Liver (tissue), 9 donors: ENCODE data around the gene ABCD3. TPM values are rescaled to one million over a fixed set of nuclear protein-coding genes. Genes with fewer than 3 reads are reported as not detected.

Experiments
- DNase-seq: peaks from one replicate; pipeline ENCODE4 v3.0.0-alpha.2; 2017; ENCODE audit warnings: low spot score
- H3K27ac ChIP-seq, 2 donors: one replicate each; pipeline ENCODE4 v1.7.0; 2013; ENCODE audit warnings: inconsistent platforms in 2 of 2, low read length in 2 of 2, control low read depth in 1 of 2, low read depth in 1 of 2, mild to moderate bottlenecking in 1 of 2
- H3K27me3 ChIP-seq, 4 donors: one replicate each; pipeline versions ENCODE4 v1.6.1 to v1.7.0; 2013; ENCODE audit warnings: low read length in 3 of 4, inconsistent platforms in 1 of 4, mild to moderate bottlenecking in 1 of 4, moderate library complexity in 1 of 4; ENCODE audit not compliant: control insufficient read depth in 4 of 4, insufficient read depth in 4 of 4
- H3K36me3 ChIP-seq, 4 donors: one replicate each; pipeline versions ENCODE4 v1.6.1 to v1.7.0; 2013; ENCODE audit warnings: low read length in 3 of 4, mild to moderate bottlenecking in 3 of 4, low read depth in 1 of 4, moderate library complexity in 1 of 4; ENCODE audit not compliant: control insufficient read depth in 4 of 4, insufficient read depth in 3 of 4
- H3K4me1 ChIP-seq, 4 donors: one replicate each; pipeline versions ENCODE4 v1.6.1 to v1.7.0; 2013; ENCODE audit warnings: low read length in 3 of 4, mild to moderate bottlenecking in 3 of 4, moderate library complexity in 1 of 4; ENCODE audit not compliant: control insufficient read depth in 4 of 4, insufficient read depth in 4 of 4
- H3K4me3 ChIP-seq, 3 donors: one replicate each; pipeline versions ENCODE4 v1.6.1 to v1.7.0; 2013; ENCODE audit warnings: low read length in 3 of 3, control low read depth in 1 of 3, low read depth in 1 of 3, mild to moderate bottlenecking in 1 of 3
- H3K9ac ChIP-seq, 2 donors: one replicate each; pipeline ENCODE4 v1.7.0; 2013; ENCODE audit warnings: low read length in 2 of 2, mild to moderate bottlenecking in 2 of 2, moderate library complexity in 2 of 2, control low read depth in 1 of 2, low read depth in 1 of 2
- H3K9me3 ChIP-seq, 4 donors: one replicate each; pipeline versions ENCODE4 v1.6.1 to v1.7.0; 2013; ENCODE audit warnings: low read length in 3 of 4; ENCODE audit not compliant: control insufficient read depth in 4 of 4
- EGR1 ChIP-seq, 2 donors: IDR thresholded peaks; 2 replicates each; pipeline ENCODE4 v1.6.1; 2016 to 2018; ENCODE audit warnings: antibody characterized with exemption in 2 of 2, low read depth in 2 of 2
- FOXA1 ChIP-seq: IDR thresholded peaks from 2 replicates; pipeline ENCODE4 v1.6.1; 2016; ENCODE audit warnings: antibody characterized with exemption
- FOXA2 ChIP-seq: IDR thresholded peaks from 2 replicates; pipeline ENCODE4 v1.6.1; 2016; ENCODE audit warnings: antibody characterized with exemption
- GABPA ChIP-seq, 2 donors: IDR thresholded peaks in 1 of 2; conservative IDR thresholded peaks in 1 of 2; 2 replicates each; pipeline ENCODE4 v1.6.1; 2016; ENCODE audit warnings: antibody characterized with exemption in 2 of 2, mild to moderate bottlenecking in 1 of 2, moderate library complexity in 1 of 2
- HNF4A ChIP-seq, 2 donors: conservative IDR thresholded peaks; 2 replicates each; pipeline ENCODE4 v1.6.1; 2016; ENCODE audit warnings: antibody characterized with exemption in 2 of 2, mild to moderate bottlenecking in 2 of 2
- HNF4G ChIP-seq: IDR thresholded peaks from 2 replicates; pipeline ENCODE4 v1.6.1; 2016; ENCODE audit warnings: antibody characterized with exemption
- JUND ChIP-seq, 2 donors: IDR thresholded peaks; 2 replicates each; pipeline ENCODE4 v1.6.1; 2016; ENCODE audit warnings: antibody characterized with exemption in 2 of 2
- NR2F2 ChIP-seq: IDR thresholded peaks from 2 replicates; pipeline ENCODE4 v1.6.1; 2016; ENCODE audit warnings: antibody characterized with exemption
- RAD21 ChIP-seq, 2 donors: IDR thresholded peaks; 2 replicates each; pipeline ENCODE4 v1.6.1; 2016; ENCODE audit warnings: antibody characterized with exemption in 2 of 2, mild to moderate bottlenecking in 2 of 2
- RXRA ChIP-seq, 2 donors: IDR thresholded peaks; 2 replicates each; pipeline ENCODE4 v1.6.1; 2017 to 2018; ENCODE audit warnings: antibody characterized with exemption in 2 of 2, mild to moderate bottlenecking in 1 of 2
- SP1 ChIP-seq: IDR thresholded peaks from 2 replicates; pipeline ENCODE4 v1.6.1; 2018; ENCODE audit warnings: antibody characterized with exemption, mild to moderate bottlenecking
- TAF1 ChIP-seq: conservative IDR thresholded peaks from 2 replicates; pipeline ENCODE4 v1.6.1; 2016; ENCODE audit warnings: antibody characterized with exemption, mild to moderate bottlenecking
- YY1 ChIP-seq: IDR thresholded peaks from 2 replicates; pipeline ENCODE4 v1.6.1; 2016; ENCODE audit warnings: antibody characterized with exemption, mild to moderate bottlenecking
- WGBS: extraction: QIAGEN DNeasy Blood & Tissue Kit; methylation state at CpG from one replicate; pipeline ENCODE4 v1.1.7; 2013; 5-methylcytosine and 5-hydroxymethylcytosine counted together
- polyA plus RNA-seq, 2 donors: library from polyadenylated mRNA; stranded (reverse) in 1 of 2; unstranded in 1 of 2; fragments of 200-250 nt in 1 of 2; fragments of >200 nt in 1 of 2; fragmentation: Nextera tagmentation in 1 of 2; extraction: Ambion mirVana in 1 of 2; gene quantifications; one replicate each; pipeline versions ENCODE4 v1.2.1 to v1.2.3, GENCODE V29; 2013 to 2015
- total RNA-seq, 2 donors: library from RNA; depleted of rRNA; stranded (reverse); fragments of >200 nt; gene quantifications; one replicate each; pipeline ENCODE4 v1.2.3, GENCODE V29; 2014
- TF ChIP-seq, protein P1 (sequence below): IDR thresholded peaks from 2 replicates; pipeline ENCODE4 v1.6.1; 2016; ENCODE audit warnings: antibody characterized with exemption, mild to moderate bottlenecking
- TF ChIP-seq, protein P2 (sequence below): fragments of 150-350 bp; IDR thresholded peaks from 2 replicates; pipeline ENCODE4 v1.5.1; 2017; ENCODE audit warnings: improper control_type of control experiment, low read depth, low read length; ENCODE audit not compliant: missing input control
- TF ChIP-seq, protein P3 (sequence below): IDR thresholded peaks from 2 replicates; pipeline ENCODE4 v1.6.1; 2016; ENCODE audit warnings: antibody characterized with exemption
- TF ChIP-seq, protein P4 (sequence below): IDR thresholded peaks from 2 replicates; pipeline ENCODE4 v1.6.1; 2016; ENCODE audit warnings: antibody characterized with exemption
- donor health status: healthy.
- donor health status: healthy.
- donor health status: healthy.
- donor health status: healthy.
- donor health status: healthy.

Gene ABCD3
- total and polyA plus RNA-seq, 4 donors: 49.2 to 133 (median 62.5) TPM

DNA sequence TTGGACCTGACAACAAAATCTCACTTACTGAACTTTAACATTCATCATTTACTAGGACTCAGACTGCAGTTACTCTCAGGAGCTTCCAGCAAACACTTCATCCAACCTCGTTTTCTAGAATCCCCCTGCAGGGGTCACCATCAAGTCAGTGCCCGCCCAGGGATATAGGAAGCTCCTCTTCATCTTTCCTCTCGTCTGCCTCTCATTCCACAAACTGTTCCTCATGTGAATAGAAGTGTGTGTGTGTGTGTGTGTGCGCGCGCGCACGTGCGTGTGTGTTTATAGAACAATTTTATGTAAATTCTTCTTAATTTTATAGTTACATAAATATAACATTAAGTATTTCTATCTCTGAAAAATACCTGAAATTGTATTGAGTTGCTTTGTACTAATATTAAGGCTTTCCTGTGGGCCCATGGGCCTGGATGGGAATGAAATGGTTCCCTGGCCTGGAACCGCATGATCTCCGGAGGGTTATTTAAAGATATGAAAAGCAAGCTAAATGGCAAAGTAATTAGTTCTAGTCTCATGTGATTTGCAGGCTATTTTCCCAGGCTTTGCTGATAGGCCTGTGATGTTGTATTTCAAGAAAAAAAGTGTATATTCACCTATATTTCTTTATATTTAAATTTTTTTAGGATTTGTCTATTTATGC, 21.7 kb upstream of the ABCD3 start:
- WGBS: 89% methylated on average over 11 of the region's 11 CpGs
- no peaks in the 10 kb centered on the region for H3K9me3 ChIP-seq
- no peaks in the 10 kb centered on the region for H3K36me3 ChIP-seq
- H3K27ac ChIP-seq: no peak overlapping the region
- no peaks in the 10 kb centered on the region for H3K27me3 ChIP-seq
- DNase-seq: no peak
- TF ChIP-seq FOXA2 (no peak), RAD21 (IDR thresholded peaks at IDR 0.05) (peak in 1 of 2 donors; percentile 21), FOXA1 (no peak), TAF1 (no peak), RXRA (IDR thresholded peaks at IDR 0.05) (no peak), JUND (IDR thresholded peaks at IDR 0.05) (no peak), HNF4A (conservative IDR thresholded peaks at IDR 0.05) (no peak), NR2F2 (no peak)
- H3K4me3 ChIP-seq: no peak overlapping the region
- no peaks in the 10 kb centered on the region for H3K4me1 ChIP-seq
- H3K9ac ChIP-seq: no peak overlapping the region

DNA sequence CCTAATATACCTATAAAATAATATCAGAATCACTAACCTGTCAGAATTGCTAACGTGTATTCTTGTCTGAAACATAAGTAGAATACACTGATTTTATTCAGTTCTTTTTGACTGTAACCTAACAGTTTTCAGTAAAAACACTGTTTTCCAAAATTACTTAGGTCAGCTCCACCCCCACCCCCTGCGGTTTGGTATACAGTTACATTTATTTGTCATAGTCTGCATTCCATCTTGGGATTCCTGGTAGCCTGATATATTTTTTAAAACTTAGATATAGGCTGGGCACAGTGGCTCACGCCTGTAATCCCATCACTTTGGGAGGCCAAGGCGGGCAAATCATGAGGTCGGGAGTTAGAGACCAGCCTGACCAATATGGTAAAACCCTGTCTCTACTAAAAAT, 19.8 kb upstream of the ABCD3 start:
- 94% methylated on average over 5 of the region's 5 CpGs for WGBS
- Histone ChIP-seq H3K9ac (no peak overlapping the region), H3K36me3 (no peaks in the 10 kb centered on the region), H3K4me1 (no peaks in the 10 kb centered on the region), H3K27me3 (no peaks in the 10 kb centered on the region), H3K4me3 (no peak overlapping the region), H3K27ac (no peak overlapping the region), H3K9me3 (no peaks in the 10 kb centered on the region)
- DNase-seq: no peak
- TF ChIP-seq, protein P1, sequence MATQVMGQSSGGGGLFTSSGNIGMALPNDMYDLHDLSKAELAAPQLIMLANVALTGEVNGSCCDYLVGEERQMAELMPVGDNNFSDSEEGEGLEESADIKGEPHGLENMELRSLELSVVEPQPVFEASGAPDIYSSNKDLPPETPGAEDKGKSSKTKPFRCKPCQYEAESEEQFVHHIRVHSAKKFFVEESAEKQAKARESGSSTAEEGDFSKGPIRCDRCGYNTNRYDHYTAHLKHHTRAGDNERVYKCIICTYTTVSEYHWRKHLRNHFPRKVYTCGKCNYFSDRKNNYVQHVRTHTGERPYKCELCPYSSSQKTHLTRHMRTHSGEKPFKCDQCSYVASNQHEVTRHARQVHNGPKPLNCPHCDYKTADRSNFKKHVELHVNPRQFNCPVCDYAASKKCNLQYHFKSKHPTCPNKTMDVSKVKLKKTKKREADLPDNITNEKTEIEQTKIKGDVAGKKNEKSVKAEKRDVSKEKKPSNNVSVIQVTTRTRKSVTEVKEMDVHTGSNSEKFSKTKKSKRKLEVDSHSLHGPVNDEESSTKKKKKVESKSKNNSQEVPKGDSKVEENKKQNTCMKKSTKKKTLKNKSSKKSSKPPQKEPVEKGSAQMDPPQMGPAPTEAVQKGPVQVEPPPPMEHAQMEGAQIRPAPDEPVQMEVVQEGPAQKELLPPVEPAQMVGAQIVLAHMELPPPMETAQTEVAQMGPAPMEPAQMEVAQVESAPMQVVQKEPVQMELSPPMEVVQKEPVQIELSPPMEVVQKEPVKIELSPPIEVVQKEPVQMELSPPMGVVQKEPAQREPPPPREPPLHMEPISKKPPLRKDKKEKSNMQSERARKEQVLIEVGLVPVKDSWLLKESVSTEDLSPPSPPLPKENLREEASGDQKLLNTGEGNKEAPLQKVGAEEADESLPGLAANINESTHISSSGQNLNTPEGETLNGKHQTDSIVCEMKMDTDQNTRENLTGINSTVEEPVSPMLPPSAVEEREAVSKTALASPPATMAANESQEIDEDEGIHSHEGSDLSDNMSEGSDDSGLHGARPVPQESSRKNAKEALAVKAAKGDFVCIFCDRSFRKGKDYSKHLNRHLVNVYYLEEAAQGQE: no peak
- no peak for TF ChIP-seq FOXA2
- no peak for TF ChIP-seq GABPA (IDR thresholded peaks at IDR 0.05 in 1 of 2, conservative IDR thresholded peaks at IDR 0.05 in 1 of 2)
- TF ChIP-seq HNF4G: no peak
- TF ChIP-seq, protein P2, sequence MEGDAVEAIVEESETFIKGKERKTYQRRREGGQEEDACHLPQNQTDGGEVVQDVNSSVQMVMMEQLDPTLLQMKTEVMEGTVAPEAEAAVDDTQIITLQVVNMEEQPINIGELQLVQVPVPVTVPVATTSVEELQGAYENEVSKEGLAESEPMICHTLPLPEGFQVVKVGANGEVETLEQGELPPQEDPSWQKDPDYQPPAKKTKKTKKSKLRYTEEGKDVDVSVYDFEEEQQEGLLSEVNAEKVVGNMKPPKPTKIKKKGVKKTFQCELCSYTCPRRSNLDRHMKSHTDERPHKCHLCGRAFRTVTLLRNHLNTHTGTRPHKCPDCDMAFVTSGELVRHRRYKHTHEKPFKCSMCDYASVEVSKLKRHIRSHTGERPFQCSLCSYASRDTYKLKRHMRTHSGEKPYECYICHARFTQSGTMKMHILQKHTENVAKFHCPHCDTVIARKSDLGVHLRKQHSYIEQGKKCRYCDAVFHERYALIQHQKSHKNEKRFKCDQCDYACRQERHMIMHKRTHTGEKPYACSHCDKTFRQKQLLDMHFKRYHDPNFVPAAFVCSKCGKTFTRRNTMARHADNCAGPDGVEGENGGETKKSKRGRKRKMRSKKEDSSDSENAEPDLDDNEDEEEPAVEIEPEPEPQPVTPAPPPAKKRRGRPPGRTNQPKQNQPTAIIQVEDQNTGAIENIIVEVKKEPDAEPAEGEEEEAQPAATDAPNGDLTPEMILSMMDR: no peak
- TF ChIP-seq, protein P3, sequence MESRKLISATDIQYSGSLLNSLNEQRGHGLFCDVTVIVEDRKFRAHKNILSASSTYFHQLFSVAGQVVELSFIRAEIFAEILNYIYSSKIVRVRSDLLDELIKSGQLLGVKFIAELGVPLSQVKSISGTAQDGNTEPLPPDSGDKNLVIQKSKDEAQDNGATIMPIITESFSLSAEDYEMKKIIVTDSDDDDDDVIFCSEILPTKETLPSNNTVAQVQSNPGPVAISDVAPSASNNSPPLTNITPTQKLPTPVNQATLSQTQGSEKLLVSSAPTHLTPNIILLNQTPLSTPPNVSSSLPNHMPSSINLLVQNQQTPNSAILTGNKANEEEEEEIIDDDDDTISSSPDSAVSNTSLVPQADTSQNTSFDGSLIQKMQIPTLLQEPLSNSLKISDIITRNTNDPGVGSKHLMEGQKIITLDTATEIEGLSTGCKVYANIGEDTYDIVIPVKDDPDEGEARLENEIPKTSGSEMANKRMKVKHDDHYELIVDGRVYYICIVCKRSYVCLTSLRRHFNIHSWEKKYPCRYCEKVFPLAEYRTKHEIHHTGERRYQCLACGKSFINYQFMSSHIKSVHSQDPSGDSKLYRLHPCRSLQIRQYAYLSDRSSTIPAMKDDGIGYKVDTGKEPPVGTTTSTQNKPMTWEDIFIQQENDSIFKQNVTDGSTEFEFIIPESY: no peak
- TF ChIP-seq FOXA1: no peak
- no peak for TF ChIP-seq EGR1 (IDR thresholded peaks at IDR 0.05; ENCODE audit: low read depth in 2 of 2)
- TF ChIP-seq NR2F2: no peak
- no peak for TF ChIP-seq YY1
- TF ChIP-seq HNF4A (conservative IDR thresholded peaks at IDR 0.05): no peak
- no peak for TF ChIP-seq SP1
- TF ChIP-seq, protein P4, sequence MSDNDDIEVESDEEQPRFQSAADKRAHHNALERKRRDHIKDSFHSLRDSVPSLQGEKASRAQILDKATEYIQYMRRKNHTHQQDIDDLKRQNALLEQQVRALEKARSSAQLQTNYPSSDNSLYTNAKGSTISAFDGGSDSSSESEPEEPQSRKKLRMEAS: no peak
